ENCODE measurements around the gene RNF43. TPM values are rescaled to one million over a fixed set of nuclear protein-coding genes. Genes with fewer than 3 reads are reported as not detected.
A peak's percentile ranks its signal among the peaks of the same experiment; 100 is the strongest.

RNF43 gene
- total RNA-seq, 4 donors from 2014 or later, result 31.9 to 84.2 (median 38.2) TPM

GRCh38 chr17:58381124-58382035, 36.0 kb downstream of the RNF43 start:
- in situ Hi-C loops (cut with MboI; ENCODE audit: low pct_ligation_motif_present in 1 of 4, low pct_unique_long_range_greater_than_20kb in 1 of 4, low sequenced_read_pairs in 3 of 4), result no loop called here
- H3K4me1 ChIP-seq, result peaks cover 12 to 84% (median 57%) of the 10 kb centered on the region in 4 donors

GRCh38 chr17:58380207-58381123, 36.9 kb downstream of the RNF43 start:
- Histone ChIP-seq H3K27ac (peak overlapping the region in 3 of 4 donors; percentile 29 to 72 (median 57)), H3K4me3 (no peak overlapping the region), H3K27me3 (no peaks in the 10 kb centered on the region), H3K36me3 (no peaks in the 10 kb centered on the region), H3K4me1 (peaks cover 12 to 88% (median 61%) of the 10 kb centered on the region in 4 donors), H3K9me3 (no peaks in the 10 kb centered on the region)
- in situ Hi-C loops (cut with MboI; ENCODE audit: low pct_ligation_motif_present in 1 of 4, low pct_unique_long_range_greater_than_20kb in 1 of 4, low sequenced_read_pairs in 3 of 4) (no loop called here), intact Hi-C loops (cut with DNase I; ENCODE audit: low total_unique reads) (no loop called here)
- DNase-seq, result no peak
- TF ChIP-seq CTCF (IDR thresholded peaks at IDR 0.05) (no peak), EP300 (IDR thresholded peaks at IDR 0.05; ENCODE audit: low read depth) (no peak), POLR2AphosphoS5 (IDR thresholded peaks at IDR 0.05) (no peak), POLR2A (IDR thresholded peaks at IDR 0.05) (no peak)
- WGBS, 2 donors (ENCODE audit: low coverage in 1 of 2), result 60 to 70% methylated on average over 2 to 5 of the region's 5 CpGs

More at GRCh38 chr17:58381124-58382035, 36.0 kb downstream of the RNF43 start:
- Histone ChIP-seq H3K27ac (peak overlapping the region; percentile 1 to 72 (median 43)), H3K4me3 (no peak overlapping the region), H3K27me3 (no peaks in the 10 kb centered on the region), H3K36me3 (no peaks in the 10 kb centered on the region), H3K9me3 (no peaks in the 10 kb centered on the region)
- no peak for TF ChIP-seq POLR2A (IDR thresholded peaks at IDR 0.05)
- TF ChIP-seq CTCF (IDR thresholded peaks at IDR 0.05), result no peak
- no peak for TF ChIP-seq POLR2AphosphoS5 (IDR thresholded peaks at IDR 0.05)
- no peak for TF ChIP-seq EP300 (IDR thresholded peaks at IDR 0.05; ENCODE audit: low read depth)
- intact Hi-C loops (cut with DNase I; ENCODE audit: low total_unique reads), result no loop called here
- DNase-seq, result no peak
- WGBS, 2 donors (ENCODE audit: low coverage in 1 of 2), result 25 to 49% methylated on average over 2 to 3 of the region's 3 CpGs

GRCh38 chr17:58379511-58379824, 37.9 kb downstream of the RNF43 start:
- intact Hi-C loops (cut with DNase I; ENCODE audit: low total_unique reads), result no loop called here
- Histone ChIP-seq H3K4me3 (no peak overlapping the region), H3K4me1 (peaks cover 12 to 88% (median 69%) of the 10 kb centered on the region in 4 donors), H3K36me3 (no peaks in the 10 kb centered on the region), H3K27ac (peak overlapping the region in 3 of 4 donors; percentile 71 to 75 (median 72)), H3K27me3 (no peaks in the 10 kb centered on the region), H3K9me3 (no peaks in the 10 kb centered on the region)
- TF ChIP-seq CTCF (IDR thresholded peaks at IDR 0.05), result no peak
- no peak for TF ChIP-seq EP300 (IDR thresholded peaks at IDR 0.05; ENCODE audit: low read depth)
- TF ChIP-seq POLR2A (IDR thresholded peaks at IDR 0.05), result no peak
- TF ChIP-seq POLR2AphosphoS5 (IDR thresholded peaks at IDR 0.05), result no peak
- DNase-seq, result no peak
- in situ Hi-C loops (cut with MboI; ENCODE audit: low pct_ligation_motif_present in 1 of 4, low pct_unique_long_range_greater_than_20kb in 1 of 4, low sequenced_read_pairs in 3 of 4), result no loop called here
- 40 to 48% methylated on average over 3 of the region's 3 CpGs for WGBS, 2 donors (ENCODE audit: low coverage in 1 of 2)
